HL-60 (cell line): ENCODE measurements around the gene FAM50B.

ENCODE experiments used
- GABPA ChIP-seq: IDR thresholded peaks from 2 replicates; pipeline ENCODE4 v1.6.1; 2012; ENCODE audit warnings: low read depth
- POLR2AphosphoS5 ChIP-seq: IDR thresholded peaks from 2 replicates; pipeline ENCODE4 v1.6.1; 2012; ENCODE audit warnings: low read depth
- TF ChIP-seq, protein P1 (sequence below): IDR thresholded peaks from one replicate; pipeline ENCODE4 v1.5.1; 2011; ENCODE audit warnings: low read length, control low read depth, inconsistent platforms; ENCODE audit not compliant: insufficient read depth

DNA sequence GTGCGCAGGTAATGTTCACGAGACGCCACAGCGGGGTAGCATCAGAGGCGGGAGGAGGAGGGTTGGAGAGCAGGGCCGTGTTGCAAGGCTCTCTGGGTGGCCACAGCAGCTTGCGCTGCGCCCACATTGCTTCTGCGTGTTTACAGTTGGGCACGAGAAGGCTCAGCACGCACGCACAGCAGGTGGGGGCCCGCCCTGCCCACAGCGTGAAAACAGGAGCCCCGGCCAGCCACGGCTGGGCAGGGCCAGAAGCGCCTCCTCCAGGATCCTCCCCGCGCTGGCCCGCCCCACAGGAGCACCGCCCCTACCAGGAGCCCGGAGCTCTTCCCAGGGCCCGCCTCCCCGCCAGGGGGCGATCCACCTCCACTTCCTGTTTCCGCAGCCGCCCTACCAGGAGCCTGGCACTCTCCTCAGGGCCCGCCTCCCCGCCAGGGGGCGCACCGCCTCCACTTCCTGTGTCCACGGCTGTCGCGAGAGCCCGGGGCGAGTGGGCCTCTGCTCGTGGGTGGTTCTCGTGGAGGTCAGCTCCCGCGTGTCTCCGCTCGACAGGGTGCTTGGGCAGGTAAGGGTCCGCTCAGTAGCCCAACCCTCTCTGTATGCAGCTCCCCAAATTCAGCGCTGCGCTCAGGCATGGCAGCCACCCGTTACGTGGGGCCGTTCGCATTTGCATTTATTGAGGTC lies at the start of gene FAM50B:
- TF ChIP-seq, protein P1, sequence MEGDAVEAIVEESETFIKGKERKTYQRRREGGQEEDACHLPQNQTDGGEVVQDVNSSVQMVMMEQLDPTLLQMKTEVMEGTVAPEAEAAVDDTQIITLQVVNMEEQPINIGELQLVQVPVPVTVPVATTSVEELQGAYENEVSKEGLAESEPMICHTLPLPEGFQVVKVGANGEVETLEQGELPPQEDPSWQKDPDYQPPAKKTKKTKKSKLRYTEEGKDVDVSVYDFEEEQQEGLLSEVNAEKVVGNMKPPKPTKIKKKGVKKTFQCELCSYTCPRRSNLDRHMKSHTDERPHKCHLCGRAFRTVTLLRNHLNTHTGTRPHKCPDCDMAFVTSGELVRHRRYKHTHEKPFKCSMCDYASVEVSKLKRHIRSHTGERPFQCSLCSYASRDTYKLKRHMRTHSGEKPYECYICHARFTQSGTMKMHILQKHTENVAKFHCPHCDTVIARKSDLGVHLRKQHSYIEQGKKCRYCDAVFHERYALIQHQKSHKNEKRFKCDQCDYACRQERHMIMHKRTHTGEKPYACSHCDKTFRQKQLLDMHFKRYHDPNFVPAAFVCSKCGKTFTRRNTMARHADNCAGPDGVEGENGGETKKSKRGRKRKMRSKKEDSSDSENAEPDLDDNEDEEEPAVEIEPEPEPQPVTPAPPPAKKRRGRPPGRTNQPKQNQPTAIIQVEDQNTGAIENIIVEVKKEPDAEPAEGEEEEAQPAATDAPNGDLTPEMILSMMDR = peak; percentile 72
- TF ChIP-seq GABPA (peak; percentile 72), POLR2AphosphoS5 (0 out of 2 replicates have a peak, but pooled peaks have one; percentile 19)
